ENCODE results near the gene HDLBP.

The HDLBP gene

DNA sequence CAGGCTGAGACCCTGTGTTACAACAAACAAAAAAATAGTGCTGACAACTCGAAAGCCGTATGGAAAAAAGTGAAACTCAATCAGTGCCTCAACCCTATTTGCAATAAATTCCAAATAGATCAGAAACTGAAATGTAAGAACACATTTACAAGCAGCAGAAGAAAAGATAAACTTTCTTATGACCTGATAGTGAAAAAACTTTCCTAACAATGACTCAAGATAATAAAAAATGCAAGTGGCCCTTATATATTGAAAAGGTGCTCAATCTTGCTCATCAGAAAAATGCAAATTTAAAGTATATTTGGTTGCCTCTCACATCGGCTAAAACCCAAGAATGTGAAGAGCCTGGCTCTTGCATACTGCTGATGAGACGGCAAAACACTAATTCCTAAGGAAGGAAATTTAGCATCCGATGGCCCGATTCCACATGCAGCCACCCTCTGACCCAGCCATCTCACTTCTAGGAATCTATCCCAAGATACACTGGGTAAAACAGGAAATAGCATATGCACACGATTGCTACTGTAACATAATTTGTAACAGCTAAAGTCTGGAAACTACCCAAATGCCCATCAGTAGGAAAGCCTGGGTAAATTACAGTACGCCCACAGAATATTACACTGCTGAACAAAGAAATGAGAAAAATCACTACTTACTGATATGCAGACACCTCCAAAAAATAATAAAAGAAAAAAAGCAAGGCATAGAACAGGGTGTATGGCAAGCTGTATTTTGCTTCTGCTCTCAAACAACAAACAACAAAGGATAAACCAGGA lies 56.8 kb downstream of the HDLBP start:
- no peak for DNase-seq (ENCODE audit: low read depth in 2 of 3, low spot score in 1 of 3)

DNA sequence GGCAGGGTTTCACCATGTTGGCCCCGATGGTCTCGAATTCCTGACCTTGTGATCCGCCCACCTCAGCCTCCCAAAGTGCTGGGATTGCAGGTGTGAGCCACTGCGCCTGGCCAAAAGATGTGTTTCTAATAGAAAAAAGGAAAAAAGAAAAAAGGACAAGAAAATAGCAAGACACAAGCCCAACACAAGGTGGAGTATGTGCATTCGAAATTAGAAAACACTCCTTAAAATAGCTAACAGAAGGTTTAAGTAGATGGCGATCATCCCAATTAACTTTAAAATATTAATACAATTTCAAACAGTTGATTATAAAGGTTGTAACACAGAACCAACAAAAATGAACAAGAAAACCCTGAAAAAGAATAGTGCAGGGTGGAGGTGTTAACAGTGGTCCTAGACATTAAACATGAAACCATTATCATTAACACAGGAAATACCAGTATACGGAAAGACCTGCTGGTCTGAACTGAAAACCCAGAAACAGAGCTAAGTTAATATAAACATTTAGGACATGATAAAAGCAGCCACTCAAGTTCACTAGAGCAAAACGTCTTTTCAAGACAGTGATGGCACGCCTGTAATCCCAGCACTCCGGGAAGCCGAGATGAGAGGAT lies 57.9 kb downstream of the HDLBP start:
- DNase-seq (ENCODE audit: low read depth in 2 of 3, low spot score in 1 of 3) = no peak

DNA sequence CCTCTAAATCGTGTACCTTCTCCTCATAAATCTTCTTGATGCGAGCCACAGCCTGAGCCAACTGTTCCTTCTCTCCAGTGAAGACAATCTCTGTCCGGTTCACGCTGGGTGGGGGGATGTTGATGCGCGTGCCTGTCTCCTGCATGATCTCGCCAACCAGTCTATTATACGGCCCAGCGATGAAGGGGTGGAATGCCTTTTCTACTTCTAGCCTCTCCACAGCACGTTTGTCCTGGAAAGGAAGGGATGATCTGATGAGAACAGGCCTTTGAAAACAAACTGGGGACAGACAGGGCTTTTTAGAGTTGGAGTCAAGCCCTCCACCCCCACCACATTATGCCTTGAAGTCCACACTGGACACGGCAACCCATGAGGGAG lies 59.3 kb downstream of the HDLBP start:
- no peak for DNase-seq (ENCODE audit: low read depth in 2 of 3, low spot score in 1 of 3)

DNA sequence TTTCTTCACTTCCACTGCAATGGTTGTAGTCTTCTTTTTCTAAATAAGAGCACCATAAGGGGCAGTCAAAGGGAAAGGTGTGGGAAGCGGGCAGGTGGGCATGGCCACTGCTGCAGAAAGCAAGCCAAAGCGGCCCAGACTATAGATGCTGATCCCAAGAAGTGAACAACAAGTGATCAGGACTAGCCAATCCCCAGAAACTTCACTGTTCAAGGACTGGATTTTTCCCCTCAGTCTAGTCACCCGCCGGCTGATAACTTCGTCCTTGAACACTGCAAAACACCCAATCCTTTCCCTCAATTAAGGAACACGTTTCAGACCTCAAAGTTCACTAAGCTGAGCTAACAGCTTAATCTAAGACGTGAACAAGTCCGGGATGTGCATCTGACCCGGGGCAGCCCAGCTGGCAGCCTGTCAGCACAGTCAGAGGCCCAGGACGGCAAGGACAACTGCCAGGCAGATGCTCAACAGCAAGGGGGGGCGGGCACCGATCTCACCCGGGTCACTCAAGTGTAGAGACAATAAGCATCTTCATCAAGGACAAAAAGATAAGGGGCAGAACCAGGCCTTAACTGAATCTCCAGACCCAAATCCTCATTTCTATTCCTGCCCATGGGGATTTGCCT lies 59.8 kb downstream of the HDLBP start:
- DNase-seq (ENCODE audit: low read depth in 2 of 3, low spot score in 1 of 3) = no peak

DNA sequence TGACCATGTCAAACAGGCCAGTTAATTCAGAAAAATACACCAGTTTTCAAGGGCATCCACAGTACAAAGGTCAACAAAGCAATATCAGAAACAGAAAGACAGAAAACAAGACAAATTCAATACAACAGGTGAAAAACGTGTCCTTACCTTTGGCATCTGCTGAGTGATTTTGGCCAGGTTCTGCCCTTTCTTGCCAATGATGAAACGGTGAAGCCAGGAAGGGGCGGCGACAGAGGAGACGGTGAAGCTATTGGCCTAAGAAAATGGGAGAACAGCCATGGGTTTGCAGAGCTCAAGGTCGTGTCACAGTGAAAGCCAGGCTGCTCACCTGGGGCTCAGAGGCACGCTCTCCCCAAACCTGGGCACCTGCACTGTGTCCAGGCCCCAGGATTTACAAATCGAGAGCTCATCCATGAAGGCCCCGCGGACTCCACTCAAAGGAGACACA lies 60.5 kb downstream of the HDLBP start:
- DNase-seq (ENCODE audit: low read depth in 2 of 3, low spot score in 1 of 3) = no peak

DNA sequence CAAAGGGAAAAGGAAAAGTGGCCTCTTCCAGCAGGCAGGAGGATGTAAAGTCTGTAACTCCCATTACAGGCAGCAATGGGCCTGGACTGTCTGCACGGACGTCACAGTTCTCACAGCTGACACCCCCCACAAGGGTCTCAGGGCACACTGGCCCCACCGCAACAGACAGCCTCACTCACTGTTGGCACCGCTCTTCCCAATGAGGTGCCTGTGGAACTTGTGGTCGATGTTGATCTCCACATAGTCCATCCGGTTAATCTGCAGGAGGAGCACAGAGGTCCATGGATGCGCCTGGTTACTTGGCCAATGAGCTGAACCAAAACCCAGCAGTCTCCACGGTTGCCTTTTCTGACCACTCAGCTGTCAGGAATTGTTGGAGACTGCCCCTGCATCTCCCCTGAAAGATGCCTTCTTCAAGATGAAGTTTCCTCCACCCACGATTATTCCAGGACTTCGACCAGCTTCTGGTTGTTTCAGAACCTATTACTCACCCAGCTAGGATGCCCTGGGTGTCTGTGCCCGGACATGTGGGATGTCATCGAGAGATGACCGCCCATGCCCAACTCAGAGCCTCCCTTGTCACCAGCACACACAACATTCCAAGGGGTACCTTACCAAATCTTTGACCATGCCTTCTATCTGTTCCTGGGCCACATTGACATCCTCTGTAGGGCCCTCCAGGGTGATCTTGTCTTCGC lies 62.5 kb downstream of the HDLBP start:
- DNase-seq (ENCODE audit: low read depth in 2 of 3, low spot score in 1 of 3) = no peak

DNA sequence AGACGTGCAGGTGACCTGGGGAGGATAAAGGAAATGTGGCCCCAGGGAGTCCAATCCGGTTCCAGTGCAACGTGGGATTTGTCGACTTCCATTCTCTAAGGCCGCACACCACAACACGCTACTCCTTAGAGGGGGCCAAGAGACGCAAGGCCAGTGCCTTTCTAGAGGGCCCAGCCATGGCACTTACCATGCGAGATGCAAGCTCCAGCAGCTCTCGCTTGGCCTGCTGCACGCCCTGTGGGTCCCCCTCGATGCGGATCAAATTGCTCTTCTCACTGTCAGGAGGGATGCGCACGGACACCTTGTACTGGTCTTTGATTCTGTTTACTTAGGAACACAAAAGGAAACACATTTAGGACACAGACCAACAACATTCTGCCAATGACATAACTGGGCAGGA lies 65.8 kb downstream of the HDLBP start:
- DNase-seq (ENCODE audit: low read depth in 2 of 3, low spot score in 1 of 3) = no peak

DNA sequence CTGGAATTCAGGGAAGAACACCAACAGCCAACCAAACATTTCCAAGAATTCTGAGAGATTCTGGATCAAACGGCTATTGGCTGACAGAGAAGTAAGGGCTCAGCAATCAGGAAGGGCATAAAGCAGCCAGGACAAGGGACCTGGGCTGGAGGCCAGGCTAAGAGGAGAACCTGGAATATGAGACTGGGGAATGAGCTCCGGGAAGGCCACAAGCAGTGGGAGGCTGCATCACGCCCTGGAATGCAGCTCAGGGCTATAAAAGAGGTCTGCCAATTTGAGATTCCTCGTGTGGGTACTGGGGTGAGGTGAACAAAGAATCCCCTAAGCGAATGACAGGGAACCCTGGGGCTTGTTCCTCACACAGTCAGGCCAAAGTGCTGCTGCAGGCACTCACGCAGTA lies 66.6 kb downstream of the HDLBP start:
- no peak for DNase-seq (ENCODE audit: low read depth in 2 of 3, low spot score in 1 of 3)

DNA sequence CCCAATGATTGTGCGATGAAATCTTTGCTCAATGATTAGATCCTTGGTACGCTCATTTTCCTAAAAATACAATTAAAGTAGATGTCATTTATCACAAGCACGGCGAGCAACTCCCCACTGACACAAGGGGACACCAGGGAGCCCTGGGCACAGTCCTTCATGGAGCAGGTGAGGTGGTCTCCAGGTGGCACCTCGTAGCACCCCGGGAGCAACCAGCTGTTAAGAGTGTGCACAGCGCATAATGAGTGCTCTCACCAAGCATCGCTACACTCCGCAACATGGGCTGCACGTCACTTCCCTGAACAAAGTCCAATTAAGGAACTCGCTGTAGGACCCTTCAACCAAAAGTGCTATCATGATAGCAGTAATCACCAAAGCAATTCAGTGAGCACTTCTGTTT lies 67.2 kb downstream of the HDLBP start:
- no peak for DNase-seq (ENCODE audit: low read depth in 2 of 3, low spot score in 1 of 3)

DNA sequence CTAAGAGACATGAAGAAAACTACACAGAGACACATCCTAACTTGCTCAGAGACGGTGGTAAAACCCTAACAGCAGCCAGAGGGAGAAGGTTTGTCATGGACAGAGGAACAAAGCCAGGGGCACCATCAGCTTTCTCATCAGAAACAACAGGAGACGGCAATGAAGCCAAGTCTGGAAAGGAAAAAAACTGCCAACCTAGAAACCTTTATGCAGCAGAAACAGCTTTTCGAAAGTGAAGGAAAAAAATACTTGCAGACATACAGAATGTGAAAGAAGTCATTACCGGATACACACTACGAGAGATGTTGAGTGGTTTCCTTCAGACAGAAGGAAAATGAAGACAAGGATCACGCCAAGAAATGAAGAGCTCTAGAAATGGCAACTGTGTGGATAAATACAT lies 71.1 kb downstream of the HDLBP start:
- DNase-seq (ENCODE audit: low read depth in 2 of 3, low spot score in 1 of 3) = no peak

DNA sequence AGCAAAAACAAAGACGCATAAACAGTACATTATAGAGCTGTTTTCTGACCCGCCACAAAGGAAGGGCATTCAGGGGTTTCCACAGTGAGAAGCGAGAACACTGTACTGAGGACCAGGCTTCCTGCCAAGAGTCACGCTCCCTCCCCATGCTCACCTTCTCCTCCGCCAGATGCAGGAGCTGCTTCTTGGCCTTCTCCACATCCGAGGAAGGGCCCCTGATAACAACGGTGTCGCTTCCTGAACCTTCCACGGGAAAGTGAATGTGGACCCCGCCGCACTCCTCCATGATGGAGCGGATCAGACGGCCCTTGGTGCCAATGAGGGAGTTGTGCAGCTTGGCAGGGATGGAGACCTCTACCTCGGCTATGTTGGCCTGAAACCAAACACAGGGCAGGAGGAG lies 73.2 kb downstream of the HDLBP start:
- DNase-seq (ENCODE audit: low read depth in 2 of 3, low spot score in 1 of 3) = no peak

DNA sequence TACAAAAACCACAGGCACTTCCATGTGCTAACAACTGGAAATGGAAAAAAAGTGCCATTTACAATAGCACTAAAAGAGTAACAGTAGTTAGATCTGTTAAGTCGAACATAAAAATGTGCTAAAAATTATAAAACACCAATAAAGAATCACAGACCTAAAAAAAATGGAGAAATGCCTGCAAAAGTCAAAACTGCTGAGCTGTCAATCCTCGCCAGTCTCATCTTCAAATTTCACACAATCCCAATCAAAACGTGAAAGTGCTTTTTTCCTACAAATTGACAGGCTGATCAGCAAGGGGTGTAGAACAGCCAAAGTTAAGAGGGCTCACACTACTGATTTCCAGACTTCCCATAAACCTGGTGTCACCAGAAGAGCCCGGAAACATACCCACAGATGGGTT lies 73.8 kb downstream of the HDLBP start:
- no peak for DNase-seq (ENCODE audit: low read depth in 2 of 3, low spot score in 1 of 3)

DNA sequence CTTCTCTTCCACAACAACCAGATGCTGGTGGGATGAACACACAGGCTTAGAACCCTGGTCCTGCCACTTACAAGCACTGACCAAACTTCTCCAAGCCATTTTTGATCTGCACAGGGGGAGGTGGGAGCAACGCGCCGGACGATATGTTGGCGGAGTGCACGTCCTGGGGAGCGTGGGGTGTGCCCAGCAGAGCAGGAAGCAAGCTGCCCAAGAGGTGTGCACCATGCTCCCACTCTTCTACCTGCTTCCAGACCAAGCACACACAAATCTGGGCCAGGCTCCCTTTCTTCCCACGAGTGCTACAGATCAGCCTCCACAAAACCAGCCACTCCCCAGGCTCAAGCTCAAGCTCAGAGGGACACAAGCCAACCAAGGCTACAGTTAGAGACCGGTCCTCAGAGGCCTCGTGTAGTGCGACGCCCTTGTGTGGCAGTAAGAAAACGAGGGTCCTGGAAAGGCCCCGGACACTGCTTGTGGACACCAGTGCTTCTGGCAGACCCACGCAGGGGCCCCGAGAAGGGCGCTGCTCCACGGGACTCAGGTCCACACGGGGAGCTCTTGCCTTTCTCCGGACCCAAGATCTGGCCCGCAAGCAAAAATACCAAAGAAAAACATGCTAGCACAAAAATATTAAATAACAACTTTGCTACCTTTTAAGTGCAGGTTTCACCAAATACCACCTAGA lies 75.0 kb downstream of the HDLBP start:
- DNase-seq (ENCODE audit: low read depth in 2 of 3, low spot score in 1 of 3) = no peak

DNA sequence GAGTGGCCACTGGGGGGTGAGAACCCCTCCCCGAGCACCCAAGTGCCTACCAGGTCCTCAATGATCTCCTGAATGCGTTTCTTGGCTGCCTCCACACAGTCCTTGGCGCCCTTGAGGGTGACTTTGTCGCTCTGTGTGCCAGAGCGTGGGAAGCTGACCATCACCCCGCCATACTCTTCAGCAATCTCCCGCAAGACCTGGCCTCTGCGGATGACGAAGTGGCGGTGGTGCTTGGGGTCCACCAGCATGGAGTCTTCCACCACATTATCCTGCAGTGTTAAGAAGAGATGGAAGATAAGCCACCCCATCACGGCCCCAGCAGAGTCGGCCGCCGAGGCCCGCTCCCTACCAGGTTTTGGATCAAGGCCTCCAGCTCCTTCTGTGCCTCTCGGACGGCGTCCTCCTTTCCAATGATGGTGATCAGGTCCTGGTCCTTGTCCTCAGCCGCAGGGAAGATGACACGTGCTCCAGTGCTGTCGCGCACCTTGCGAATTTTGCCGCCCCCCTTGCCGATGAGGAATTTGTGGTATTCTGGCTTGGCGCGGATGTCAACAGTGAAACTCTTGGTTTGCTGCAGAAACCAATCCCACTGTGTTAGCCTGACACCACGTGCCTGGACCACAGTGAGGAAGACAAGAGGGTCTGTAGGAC lies 75.8 kb downstream of the HDLBP start:
- no peak for DNase-seq (ENCODE audit: low read depth in 2 of 3, low spot score in 1 of 3)

DNA sequence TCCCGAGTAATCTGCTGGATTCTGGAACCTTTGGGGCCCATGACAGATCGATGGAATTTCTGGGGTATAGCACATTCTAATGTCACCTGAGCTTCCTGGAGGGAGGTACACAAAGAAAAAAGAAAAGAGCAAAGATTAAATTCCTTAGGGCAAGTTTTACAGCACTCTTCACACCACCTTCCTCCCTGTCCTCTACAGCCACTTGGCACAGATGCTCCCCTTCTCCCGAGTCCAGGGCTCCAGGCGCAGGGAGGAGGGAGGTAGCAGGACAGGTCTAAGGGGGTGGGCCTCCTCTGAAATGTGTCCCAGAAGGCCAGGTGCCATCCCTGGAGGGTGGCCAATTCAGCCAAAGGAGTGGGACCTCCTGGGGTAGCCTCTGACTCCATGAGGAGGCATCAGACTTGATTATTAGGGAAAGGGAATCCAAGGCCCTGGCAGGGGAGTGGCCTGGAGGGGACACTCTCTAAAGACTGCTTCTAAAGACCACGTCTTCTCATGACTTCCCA lies 76.7 kb downstream of the HDLBP start:
- no peak for DNase-seq (ENCODE audit: low read depth in 2 of 3, low spot score in 1 of 3)

DNA sequence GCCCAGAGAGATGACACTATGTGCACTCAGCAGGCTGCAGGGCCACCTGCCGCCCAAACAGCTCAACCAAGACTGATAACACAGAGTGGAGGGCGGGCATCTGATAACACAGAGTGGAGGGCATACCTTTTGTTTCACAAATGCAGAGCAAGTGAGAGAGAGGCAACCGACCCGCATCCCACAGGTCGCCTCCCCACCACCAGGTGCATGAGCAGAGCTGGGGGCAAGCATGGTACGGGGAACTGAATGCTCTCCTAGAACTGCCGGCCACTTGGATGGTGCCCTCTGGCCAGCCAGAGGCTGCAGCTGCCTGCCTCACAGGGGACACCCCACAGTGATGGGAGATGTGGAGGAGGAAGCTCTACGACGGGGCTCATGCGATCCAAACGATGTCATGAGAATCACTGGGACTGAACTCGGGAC lies 77.5 kb downstream of the HDLBP start:
- DNase-seq (ENCODE audit: low read depth in 2 of 3, low spot score in 1 of 3) = no peak

DNA sequence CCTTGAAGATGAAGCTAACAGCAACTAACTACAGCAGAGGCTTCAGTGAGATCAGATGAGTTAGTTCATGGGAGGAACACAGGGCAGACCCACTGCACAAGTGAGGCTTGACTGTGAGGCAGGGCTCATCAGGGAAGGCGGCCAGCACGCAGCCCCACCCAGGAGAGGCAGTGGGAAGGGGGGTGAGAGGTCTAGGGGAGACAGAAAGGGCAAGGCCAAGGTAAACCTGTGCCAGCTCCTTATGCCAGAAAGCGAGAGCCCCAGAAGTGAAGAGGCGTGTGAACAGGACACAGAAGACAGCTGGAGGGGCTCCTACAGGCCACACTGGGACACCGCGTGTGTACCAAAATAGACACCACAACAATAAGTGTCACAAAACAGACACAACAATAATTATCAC lies 78.4 kb downstream of the HDLBP start:
- no peak for DNase-seq (ENCODE audit: low read depth in 2 of 3, low spot score in 1 of 3)

DNA sequence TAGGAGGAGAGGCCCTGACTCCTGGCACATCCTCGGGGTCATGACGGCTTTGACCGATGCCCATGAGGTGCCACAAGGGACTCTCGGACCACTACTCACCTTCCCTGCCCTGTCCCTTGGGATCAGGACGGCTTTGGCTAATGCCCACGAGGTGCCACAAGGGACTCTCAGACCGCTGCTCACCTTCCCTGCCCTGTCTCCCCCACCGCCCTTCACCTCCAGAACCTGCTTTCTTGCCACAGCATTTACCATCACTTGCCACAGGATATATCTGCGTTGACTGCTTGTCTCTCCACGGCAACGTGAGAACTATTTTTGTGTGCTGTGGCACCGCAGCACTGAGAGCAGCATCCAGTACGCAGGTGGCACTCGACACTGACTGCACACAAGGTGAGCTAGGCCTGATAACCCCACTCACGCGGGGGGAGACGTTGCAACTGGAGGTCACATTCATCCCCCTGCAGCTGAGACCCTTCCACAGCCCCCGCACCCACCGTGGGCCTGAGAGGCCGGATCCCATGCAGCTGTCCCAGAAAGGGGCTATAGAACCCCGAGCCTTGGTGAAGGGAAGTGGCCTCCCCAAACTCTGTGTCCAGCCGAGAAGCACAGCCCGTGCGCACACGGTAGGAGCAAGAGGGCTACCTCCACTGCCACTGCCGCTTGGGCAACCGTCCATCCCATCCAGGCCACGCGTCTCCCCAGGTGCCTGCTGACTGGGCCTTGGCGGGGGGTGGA lies 79.4 kb downstream of the HDLBP start:
- no peak for DNase-seq (ENCODE audit: low read depth in 2 of 3, low spot score in 1 of 3)

DNA sequence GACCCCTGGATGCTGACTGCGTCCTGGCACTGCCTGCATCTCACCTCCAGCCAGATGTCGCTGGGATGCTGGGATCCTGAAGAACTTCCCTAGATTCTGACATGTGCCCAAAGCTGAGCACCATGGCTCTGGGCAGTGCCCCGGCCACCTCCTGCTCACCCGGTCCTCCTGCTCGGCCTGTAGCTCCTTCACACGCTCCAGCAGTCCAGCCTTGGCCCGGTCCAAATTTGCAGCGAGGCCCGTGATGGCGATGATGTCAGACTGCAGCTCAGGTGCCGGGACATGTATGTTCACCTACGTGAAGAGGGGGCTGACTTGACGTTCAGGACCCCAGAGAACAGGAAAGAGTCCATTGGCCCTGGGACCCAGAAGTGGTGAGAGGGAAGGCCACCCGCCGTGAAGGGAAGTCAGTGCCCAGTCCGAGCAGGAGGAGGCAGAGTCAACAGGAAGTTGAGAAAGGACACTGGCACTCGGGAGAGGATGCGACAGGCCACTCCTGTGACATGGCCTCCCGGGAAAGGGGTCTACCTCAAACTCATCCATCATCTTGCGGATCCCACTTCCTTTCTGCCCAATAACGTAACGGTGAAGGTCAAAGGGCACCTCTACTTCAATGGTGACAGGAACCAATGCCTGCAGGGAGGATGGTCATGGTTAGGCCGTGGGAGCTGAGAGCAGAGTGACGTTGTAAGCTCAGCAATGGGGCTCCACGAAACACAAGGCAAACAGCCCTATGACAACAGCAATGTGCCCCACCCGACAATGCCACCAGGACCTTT lies 80.3 kb downstream of the HDLBP start:
- no peak for DNase-seq (ENCODE audit: low read depth in 2 of 3, low spot score in 1 of 3)

Measured in stimulated activated CD4-positive, alpha-beta T cell treated with anti-CD3 and anti-CD28 coated beads, Interleukin-12 subunit alpha, Interleukin-12 subunit beta, amount 100 ng/mL, for 48 hours (primary cell).